GM21529 (cell line): ENCODE results near the gene RAB6B.

ENCODE experiments used
- ATAC-seq: cut with Tn5 transposase; IDR thresholded peaks from one replicate; pipeline ENCODE4 v1.9.1; 2021; ENCODE audit not compliant: unreplicated experiment

RAB6B gene

DNA sequence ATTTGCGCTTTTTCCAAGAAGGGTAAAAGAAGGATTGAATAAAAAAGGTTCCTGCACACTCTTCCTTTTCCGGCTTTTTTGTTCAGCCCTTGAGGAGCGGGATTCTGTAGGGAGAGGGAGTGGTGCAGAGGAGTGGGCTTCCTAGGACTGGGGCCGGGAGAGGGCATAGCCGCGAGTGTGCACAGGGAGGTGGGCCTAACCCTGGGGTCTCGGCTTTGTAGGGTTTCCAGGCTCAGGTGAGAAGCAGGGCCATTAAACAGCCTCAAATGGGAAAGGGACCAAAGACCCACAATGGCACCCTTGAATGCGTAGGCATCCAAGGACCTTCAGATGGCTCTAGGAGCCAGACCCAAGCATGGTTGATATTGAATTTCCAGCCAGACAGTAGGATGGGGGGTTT is 35.4 kb upstream of the RAB6B start:
- ATAC-seq = no peak

DNA sequence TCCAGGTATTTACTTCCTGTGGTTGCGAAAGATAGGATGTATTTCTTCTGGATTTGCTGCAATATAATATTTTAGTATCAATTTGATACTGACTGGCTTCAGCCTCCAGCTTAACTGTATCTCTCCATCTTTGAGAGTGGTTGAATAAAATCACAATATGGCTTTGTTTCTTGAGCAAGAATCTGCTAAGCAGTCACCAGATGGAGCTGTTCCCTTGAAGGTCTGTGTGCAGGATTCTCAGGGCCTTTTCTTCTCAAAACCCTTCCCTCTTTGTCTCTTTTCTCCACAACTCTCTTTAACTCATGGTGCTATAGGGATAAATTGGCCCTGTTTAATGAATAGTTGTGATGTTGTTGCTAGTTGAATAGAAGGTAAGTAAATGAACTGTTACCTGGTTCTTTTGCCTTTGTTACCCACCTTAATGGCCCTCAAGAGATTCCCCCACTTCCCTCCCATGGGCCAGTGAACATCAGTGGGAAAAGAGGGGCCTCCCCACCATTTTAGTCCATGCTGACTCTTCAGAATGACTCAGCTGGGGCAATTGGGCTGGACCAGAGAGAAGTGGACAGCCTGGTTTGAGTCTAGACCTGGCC is 34.8 kb upstream of the RAB6B start:
- no peak for ATAC-seq

DNA sequence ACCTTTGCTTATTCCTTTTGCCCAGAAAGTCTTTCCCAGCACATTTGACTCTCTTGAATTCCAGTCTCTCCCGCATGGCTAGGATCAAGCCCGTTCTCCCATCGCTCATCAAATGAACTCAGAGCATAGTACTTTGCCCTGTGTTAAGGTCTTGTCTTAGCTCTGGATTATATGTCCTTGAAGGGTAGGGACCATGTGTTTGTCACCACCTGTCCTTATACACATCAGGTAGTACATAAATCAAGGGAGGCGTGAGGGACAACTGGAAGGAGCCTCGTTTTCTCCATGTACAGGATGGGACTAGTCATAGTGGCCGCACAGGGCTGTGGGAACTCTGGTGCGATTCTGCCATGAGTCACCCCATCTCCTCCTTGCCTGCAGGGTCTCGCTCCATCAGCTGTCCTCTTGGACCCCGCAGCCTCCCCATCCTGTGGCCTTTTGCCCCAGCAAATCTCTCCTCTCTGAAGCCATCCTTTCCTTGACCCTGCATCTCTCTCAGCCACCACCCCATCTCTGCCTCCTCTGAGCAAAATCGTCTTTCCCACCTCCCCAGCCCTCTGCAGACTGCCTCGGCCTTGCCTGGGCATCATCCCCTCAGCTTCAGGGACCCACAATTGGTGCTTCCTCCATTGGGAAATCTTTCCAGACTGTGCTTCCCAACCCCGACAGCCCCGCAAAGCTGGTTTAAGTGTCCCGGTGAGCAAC is 33.4 kb upstream of the RAB6B start:
- no peak for ATAC-seq

DNA sequence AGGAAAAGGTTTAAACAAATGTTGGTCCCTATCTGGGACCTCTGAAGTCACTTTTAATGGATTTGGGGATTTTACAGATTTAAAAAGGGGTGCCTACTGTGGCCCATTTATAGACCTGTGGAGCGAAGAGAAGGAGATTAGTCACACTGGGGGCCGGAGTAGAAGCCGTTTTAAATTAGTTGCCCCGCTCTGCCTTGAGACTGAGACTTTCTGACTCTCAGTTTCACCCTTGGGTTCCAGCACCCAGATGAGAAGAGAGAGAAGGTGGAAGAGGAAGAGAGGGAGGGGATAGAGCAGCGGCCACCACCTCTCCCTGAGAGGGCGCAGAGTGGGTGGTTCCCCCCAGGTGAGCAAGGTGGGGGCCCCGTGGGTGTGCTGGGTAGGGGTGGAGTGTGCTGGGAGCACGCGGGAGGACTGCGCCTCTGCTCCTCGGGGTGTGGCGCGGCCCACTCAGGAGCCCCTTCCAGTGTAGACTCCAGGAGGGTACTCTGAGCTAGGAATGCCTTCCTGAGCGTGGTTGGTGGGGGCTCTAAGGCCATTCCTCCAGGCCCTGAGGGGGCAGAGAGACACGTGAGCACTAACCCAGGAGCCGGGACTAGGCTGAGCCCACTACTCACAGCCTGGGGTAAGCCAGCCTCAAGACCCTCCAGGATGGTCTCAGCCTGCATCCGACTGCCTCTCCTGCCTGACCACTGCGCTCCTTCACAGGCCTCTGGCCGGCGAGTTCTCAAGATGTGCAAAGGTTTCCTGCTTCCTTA is 32.6 kb upstream of the RAB6B start:
- no peak for ATAC-seq

DNA sequence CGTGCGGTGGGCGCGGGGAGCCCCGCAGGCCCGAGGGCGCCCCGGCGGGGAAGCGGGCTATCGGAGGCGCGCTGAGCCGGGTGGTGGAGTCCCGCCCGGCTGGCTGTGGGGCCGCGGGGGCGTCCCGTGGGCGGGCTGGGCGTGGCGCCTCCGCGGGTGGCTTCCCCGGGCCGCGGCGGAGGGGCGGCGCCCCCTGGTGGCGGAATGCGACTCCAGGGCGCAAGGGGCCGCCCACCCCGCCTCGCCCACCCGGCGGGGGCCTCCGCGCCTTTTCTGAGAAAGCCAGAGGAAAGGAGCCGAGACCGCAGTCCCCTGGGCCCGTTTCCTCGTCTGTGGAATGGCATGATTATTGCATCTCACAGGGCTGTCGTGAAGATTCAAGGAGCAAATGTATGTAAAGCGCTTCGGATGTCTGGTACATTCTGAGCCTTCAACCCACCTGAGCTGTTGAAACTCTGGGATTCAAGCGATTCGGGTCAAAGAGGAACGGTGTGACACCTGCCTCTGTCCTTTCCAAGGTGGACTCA is 31.9 kb upstream of the RAB6B start:
- peak; percentile 80 for ATAC-seq

DNA sequence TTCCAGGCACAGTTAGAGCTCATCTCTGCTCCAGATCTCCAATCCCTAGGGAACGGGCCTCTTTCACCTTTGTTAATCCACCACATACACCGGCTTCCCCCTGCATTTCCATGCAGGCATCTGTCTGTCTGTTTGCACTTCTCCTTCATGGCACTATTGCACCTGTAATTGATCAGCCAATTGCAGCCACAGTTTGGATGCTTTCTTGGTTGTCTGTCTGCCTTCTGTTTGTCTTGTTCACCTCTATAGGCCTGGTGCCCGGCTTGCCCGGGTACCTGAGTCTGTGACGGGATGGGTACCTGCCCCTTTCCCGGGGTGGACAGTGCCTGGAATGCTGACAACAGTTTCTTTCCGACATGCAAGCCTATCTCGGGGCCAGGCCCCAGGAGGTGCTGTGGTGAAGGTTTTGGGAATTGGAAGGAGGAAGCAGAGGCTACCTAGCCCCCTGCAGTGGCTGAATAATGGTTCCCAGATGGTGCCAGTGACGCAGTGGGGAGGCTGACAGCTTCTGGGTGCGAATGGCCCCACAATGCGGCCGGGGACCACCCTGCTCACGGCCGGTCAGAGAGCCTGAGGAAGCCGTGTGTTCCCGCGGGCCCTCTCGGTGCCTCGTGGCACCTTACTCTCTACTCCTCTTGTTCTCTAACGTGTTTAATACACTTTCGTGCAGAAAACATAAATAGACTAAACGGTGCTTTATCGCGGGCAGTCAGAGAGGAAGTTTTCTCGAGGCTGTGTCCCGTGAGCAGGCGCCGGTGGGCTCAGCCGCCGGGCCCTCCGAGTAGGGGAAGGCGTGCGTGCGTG is 31.3 kb upstream of the RAB6B start:
- ATAC-seq = no peak

DNA sequence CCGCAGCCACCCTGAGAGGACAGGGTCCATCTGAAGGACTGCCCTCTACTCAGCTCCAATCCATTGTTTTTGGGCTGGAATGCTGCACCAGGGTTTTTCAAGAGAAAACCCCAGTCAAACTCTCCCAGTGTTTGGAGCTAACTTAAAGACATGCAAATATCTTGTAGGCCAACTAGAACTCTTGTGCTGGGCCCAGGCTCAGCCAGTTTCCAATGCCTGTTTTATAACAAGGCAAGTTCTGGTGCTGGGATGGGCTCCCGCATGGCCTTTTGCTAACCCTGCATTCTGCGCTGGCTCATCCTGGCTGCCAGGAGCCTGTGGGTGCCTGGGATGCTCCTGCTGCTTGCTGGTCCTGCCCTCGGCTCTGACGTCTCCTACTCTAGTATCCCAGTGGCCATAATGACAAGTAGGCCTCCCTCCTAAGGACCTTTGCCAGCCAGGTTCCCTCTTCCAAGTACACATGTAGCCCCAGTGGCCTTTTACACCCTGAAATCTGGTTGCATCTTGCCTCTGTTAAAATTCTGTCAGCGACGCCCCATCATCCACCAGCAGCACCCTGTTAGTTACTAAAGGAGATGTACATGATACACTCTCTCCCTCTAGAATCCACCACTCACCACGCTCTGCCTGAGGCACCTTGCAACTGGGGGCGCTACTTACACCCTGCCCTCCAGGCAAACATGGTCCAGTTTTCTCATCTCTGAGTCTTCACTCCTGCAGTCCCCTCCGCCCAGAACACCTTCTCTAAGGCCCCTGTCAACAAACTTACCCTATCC is 30.5 kb upstream of the RAB6B start:
- ATAC-seq = no peak

DNA sequence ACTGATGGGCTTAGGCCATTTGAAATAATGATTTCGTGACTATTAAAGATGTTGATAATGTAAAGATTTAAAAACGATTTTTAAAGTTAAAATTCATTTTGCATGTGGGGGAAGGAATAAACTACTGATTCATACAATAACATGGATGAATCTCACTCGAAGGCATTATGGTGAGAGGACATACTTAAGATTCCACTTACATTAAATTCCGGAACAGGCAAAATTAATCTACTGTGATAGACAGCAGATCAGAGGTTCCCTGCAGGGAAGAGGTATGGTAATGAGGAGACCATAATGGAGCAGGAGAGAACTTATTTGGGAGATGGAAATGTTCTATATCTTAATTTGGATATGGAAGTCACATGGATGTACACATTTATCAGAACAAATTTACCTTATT is 28.4 kb upstream of the RAB6B start:
- ATAC-seq = no peak

DNA sequence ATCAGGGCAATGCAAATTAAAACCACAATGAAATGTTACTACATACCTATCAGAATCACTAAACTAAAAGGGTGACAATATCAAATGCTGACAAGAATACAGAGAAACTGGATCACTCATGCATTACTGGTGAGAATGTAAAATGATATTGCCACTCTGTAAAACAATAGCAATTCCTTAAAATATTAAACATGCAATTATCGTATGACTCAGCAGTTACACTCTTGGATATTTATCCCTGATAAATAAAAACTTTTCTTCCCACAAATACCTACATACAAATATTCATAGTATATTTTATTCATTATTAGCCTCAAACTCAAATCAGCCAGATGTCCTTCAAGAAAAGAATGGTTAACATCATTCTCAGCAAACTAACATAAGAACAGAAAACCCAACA is 25.9 kb upstream of the RAB6B start:
- ATAC-seq = no peak

DNA sequence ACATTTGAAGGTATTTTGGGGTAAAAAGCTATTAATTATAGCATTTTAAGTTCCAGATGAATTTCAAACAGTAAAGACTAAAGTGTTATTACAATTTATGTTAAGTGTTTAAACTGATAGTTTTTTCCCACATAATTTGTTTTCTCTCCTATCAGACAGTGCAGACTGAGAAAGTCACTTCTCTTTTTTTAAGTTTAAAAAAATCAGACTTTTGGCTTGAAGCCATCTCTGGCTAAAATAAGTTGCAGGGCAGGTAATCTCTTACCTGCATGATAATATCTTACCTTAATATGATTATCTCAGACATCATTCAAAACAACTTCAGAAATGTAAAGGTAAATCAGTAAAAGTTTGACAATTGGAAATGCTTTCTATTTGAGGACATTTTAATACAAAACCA is 21.5 kb upstream of the RAB6B start:
- ATAC-seq = no peak

DNA sequence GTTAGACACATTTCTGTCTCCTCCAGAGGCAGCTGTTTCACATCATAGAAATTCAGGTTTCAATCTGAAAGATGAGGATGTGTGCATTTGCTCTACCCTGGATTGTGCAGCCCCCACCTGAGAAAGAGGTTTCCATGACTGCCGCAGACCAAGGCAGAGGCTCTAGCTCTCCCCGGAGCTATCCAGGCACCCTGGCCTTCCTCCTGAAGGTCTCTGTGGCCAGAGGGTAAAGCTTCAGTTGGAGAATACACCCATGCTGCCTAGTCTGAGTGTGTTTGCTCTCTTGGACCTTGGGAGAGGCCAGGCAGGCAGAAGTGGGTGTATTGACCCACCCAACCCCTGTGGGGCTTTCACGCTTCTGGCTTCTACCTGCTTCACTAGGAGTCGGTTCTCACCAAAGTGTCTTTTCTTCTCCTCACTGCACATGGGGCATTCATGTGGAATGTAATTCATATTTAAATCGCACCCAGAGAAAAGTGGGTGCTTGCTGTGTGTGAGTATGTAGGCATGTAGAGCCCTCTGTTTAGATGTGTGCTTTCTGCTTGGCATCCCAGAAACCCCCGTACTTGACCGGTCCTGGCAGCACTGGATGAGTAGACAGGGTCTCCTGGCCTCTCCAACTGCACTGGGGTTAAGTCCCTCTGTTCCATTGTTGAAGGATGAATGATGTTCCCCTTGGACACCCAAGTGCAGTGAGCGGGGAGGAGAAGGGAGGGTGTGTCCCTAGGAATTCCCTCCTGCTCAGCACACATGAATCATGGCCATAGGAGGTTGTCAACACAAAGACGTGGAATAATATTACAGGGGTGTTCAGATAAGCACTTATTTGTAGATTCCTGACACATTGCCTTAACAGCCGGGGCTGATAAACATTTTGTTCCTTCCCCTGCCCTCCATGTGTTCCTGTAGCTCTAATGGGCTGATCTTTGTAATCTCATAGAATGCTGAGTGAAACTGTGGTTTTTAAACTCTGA is 20.3 kb upstream of the RAB6B start:
- no peak for ATAC-seq

DNA sequence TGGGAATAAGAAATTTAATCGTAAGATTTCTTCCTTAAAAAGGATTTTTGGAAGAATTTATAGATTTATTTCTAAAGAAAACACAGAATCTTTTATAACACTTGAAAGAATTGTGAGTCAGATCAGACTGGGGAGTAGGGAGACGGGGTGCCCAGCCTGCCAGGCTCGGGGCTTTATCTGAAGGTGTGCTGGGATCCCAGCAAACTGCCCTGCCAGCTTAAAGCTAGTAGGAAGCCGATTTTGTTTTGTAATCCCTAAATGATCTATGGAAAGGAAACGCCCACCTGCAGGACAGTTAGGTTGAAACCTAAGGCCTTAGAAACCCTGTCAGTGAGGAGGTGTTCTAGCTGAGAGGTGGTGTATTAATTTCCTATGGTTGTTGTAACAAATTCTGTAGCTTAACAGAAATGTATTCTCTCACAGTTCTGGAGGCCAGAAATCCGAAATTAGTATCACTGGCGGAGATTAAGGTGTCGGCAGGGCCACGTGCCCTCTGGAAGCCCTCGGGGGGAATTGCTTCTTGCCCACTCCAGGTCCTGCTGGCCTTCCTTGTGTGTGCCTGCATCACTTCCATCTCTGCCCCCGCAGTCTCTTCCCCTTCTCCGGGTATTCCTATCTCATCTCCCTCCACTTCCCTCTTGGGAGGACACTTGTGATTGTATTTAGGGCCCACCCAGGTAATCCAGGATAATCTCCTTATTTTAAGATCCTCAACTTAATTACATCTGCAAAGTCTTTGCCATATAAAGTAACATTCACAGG is 19.3 kb upstream of the RAB6B start:
- no peak for ATAC-seq

DNA sequence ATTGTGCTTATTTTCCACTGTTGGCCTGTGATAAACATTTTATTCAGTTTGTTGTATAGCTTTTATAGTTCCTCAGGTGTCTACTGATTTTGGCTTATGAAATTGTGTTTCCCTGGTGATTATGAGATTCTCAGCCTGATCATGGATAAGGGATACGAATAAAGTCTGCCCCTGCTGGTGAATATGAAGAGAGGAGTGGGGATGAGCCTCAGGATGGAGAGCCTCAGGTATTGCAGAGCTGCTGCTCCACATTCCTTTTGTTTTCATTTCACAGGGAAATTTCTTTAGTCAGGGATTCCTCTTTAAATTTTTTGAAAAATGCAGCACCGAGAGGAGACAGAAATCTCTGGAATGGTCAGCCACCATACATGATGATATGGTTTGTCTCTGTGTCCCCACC is 14.7 kb upstream of the RAB6B start:
- ATAC-seq = no peak

DNA sequence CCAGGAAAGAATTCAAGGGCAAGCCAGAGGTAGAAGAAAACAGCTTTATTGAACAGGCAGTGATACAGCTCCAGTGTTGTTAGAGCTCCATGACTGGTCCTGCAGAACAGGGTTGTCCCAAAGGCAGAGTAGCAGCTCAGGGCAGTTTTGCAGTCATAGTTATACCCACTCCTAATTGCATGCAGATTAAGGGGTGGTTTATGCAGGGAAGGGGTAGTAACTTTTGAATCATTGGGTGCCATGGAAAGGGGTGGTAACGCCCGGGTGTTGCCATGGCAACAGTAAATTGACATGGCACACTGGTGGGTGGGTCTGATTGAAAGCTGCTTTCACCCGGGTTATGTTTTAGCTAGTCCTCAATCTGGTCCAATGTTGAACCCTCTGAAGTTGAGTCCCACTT is 9.7 kb upstream of the RAB6B start:
- no peak for ATAC-seq

DNA sequence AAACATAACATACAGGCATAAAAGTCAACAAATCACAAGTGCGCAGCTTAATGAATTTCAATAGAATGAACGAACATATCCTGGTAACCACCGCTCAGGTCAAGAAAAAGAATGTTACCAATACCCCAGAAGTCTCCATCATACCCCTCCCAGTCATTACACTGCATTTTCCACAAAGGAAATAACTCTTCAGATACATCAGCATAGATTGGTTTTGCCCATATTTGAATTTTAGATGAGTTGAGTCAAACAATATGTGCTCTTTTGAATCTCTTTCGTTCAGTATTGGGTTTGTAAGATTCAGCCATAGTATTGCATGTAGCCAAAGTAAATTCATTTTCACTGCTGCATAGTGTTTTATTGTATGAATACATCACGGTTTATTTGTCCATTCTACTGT is 6.2 kb upstream of the RAB6B start:
- ATAC-seq = no peak

DNA sequence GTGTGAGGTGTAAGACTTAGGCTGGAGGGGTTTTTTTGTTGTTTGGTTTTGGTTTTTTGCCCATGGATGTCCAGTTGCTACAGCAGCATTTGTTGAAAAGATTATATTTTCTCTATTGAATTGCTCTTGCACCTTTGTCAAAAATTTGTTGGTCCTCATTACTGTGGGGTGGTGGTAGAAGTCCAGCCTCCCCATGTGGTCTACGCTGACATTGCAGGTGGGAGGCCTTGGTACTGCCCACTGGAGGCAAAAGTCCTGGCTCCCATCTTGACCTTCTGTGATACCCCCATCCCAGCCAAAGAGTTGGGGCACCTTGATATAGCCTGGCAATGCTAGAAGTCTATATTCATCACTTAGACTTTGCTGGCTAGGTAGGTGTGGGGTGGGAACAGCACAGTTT is 5.4 kb upstream of the RAB6B start:
- ATAC-seq = no peak

DNA sequence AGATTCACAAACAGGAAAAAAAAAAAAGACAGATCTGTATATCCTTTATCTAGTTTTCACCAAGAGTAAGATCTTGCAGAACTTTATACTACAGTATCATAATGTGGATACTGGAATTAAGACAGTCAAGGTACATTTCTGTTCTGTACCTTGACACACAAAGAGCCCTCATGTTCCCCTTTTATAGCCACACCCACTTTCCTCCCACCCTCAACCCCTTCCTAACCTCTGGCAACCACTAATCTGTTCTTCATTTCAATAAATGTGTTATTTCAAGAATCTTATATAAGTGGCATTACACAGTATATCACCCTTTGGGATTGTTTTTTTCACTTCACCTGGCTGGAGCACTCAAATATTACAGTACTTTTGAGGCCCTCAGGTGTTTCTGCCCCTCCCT is 3.6 kb upstream of the RAB6B start:
- no peak for ATAC-seq

DNA sequence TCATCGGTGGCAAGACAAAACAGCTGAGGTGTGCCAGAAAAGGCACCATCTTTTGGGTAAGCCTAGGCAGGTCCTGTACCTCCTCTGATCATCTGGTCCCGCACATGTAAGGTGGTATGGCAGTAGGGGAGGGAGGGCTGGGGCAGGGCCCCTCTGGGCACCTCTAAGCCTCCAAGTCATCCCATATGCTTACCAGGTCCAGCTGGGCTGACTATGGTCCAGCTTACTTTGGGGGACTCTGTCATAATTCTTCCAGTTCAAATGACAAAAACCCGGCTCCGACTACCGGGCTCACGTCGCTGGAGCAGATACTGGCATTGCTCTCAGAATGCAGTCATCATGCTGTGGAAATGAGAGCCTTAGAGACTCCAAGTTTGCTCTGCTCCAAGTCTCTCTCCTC is 1.9 kb upstream of the RAB6B start:
- no peak for ATAC-seq
